ENCODE measurements around the gene CIAPIN1.
"Not testable (repeated sequence)": the region's sequence is repeated elsewhere in the genome, so short reads cannot be mapped to it uniquely, and the experiment has no call there.

Gene CIAPIN1

DNA sequence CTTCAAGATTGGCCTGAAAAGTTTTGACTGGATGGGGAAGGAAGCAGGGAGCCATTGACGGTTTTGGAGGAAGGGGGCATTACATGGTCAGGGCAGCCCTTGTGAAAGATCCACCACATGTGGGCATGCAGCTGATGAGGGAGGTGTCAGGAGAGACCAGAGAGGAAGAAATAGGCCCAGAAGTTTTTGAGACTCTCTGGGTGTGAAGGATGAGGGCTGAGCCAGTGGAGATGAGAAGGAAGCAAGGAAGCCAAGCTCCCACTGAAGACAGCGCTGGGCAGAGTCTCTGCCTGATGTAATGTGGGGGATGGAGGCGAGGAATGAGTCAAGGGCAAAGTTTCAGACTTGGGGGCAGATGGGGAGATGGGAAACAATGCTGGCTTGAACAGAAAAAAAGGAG, 42.1 kb downstream of the CIAPIN1 start:
- DNase-seq (ENCODE audit: insufficient read length, low spot score) (no peak), FAIRE-seq (no peak)
- TF ChIP-seq, protein P1, sequence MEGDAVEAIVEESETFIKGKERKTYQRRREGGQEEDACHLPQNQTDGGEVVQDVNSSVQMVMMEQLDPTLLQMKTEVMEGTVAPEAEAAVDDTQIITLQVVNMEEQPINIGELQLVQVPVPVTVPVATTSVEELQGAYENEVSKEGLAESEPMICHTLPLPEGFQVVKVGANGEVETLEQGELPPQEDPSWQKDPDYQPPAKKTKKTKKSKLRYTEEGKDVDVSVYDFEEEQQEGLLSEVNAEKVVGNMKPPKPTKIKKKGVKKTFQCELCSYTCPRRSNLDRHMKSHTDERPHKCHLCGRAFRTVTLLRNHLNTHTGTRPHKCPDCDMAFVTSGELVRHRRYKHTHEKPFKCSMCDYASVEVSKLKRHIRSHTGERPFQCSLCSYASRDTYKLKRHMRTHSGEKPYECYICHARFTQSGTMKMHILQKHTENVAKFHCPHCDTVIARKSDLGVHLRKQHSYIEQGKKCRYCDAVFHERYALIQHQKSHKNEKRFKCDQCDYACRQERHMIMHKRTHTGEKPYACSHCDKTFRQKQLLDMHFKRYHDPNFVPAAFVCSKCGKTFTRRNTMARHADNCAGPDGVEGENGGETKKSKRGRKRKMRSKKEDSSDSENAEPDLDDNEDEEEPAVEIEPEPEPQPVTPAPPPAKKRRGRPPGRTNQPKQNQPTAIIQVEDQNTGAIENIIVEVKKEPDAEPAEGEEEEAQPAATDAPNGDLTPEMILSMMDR (IDR thresholded peaks at IDR 0.05; ENCODE audit: insufficient read depth, missing control alignments) = no peak

DNA sequence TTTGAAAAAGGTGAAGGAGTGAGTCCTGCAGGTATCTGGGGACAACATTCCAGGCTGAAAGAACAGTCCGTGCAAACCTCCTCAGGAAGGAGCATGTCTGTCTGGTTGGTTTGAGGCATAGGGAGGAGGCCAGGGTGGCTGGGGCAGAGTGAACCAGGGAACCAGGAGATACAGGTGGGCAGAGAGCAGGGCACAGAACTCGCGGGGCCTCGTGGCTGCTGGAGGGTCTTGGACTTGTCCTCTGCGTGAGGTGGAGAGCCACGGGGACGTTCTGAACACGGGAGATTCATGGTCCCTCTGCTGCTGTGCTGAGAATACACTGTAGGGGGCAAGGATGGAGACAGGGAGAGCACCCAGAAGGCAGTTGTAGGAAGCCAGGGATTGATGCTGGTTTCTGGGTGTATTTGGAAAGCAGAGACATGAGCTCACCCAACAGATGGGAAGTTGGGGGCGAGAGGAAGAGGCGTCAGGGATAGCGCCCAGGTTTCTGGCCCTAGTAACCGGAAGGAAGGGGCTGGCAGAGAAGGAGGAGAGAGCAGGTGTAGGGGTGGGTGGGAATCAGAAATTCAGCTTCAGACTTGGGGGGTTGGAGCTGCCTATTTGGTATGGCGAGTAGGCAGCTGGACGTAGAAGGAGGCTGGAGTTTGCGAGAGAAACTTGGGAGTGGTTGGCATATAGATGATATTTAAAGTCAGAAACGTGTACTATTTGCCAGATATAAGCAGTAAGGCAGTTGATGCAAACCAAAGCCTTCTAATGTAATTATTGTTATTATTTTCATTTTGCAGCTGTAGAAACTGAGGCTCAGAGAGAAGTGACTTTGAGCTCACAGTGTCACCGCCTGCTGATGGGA, 43.0 kb downstream of the CIAPIN1 start, which contains the start of gene CCL17:
CCL17 (plus strand) TSS at position 803 of the 853 bp plus-strand sequence. CDS start 9,166 bp downstream, outside the sequence.
- no peak for FAIRE-seq
- DNase-seq (ENCODE audit: insufficient read length, low spot score) = no peak
- TF ChIP-seq, protein P1 (IDR thresholded peaks at IDR 0.05; ENCODE audit: insufficient read depth, missing control alignments) = no peak

DNA sequence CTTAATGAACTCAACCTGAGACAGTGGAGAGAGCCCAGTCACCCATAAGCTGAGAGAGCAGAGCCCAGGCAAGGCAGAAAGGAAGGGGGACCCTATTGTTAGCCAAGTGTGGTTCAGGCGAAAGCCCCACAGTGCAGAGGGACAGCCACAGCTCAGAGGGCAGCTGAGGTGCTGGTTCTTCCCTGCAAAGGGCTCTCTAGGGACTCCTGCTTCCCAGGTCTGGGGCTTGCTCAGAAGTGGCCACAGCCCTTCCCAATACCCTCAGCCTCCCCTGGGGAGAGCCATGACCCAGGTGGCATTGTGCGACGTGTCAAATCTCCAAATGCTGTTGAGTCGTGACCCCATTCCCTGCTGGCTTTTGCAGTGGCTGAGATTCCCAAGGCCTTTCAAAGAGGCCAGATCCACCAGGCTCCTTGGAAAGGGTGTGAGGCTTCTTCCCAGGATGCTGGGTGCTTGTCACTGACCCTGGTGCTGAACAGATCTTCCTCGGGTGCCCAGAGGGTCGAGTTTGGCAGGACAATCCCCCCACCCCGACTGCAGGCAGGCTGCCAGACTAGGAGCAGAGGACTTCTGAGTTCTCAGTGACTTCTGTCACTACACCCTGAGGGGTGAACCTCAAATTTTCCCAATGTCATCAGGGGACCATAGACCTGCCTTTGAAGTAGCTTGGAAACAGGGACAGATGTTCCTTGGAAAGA, 45.1 kb downstream of the CIAPIN1 start:
- no peak for FAIRE-seq
- DNase-seq (ENCODE audit: insufficient read length, low spot score) = no peak
- TF ChIP-seq, protein P1 (IDR thresholded peaks at IDR 0.05; ENCODE audit: insufficient read depth, missing control alignments) = no peak

DNA sequence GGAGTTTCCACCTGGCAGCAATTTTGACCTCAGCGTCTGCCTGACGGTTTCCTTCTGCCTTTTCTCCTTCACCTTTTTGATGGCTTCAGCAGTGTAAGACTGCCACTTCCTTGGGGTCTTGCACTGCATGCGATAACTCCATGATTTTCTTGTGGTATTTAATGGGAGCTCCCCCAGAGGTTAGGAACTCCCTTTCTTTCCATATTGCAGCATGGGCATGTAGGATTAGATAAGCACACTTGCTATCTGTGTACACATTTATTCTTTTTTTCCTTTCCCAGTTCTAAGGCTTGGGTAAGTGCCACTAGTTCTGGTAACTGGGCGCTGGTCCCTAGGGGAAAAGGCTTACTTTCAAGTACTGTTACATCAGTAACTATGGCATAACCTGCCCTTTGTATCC, 49.7 kb downstream of the CIAPIN1 start:
- not testable (repeated sequence) for DNase-seq (ENCODE audit: insufficient read length, low spot score); FAIRE-seq

DNA sequence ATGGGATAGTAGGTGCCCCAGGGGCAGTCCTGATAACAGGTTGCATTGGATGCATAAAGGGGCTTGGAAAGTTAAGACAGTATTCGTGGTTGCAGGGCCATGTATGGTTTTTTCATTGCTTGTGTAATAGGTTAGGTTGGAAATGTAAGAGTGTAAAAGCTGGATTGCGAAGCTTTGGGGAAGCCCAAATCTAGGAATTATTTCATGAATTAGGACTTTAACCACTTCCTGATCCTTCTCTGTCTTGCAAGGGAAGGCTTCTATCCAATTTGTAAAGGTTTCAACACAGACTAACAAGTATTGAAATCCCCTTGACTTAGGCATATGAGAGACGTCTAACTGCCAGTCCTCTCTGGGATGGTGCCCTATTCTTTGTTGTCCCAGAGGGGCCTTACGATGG, 50.4 kb downstream of the CIAPIN1 start:
- no peak for FAIRE-seq
- no peak for DNase-seq (ENCODE audit: insufficient read length, low spot score)
- TF ChIP-seq, protein P1 (IDR thresholded peaks at IDR 0.05; ENCODE audit: insufficient read depth, missing control alignments) = no peak

DNA sequence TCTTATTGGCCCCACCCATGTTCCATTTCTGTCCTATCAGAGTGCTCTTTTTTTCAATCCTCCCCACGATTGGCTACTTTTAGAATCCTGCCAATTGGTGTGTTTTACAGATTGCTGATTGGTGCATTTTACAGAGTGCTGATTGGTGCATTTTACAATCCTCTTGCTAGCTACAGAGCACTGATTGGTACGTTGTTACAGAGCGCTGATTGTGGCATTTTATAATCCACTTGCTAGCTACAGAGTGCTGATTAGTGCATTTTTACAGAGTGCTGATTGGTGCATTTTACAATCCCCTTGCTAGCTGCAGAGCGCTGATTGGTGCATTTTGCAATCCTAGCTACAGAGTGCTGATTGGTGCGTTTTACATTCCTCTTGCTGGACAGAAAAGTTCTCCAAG, 52.2 kb downstream of the CIAPIN1 start:
- DNase-seq (ENCODE audit: insufficient read length, low spot score) (no peak), FAIRE-seq (no peak)
- TF ChIP-seq, protein P1 (IDR thresholded peaks at IDR 0.05; ENCODE audit: insufficient read depth, missing control alignments) = no peak

DNA sequence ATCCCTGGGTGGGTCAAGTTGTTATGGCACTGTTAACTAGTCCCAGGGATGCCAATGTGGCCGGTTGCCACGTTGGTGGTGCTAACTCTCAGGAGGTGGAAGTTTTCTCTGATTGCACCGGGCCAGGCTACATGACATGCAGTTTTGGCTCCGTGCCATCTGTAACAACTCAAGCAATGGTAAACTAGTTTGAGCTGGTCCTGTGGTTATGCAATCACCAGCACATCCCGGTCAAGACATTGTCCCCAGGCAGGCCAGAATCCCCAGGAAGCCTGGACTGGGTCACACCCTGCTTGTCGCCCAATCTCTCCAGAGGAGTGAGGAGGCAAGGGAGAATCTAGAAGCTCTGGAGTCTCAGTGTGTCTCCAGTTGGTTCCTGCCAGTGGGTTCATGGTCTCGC, 52.7 kb downstream of the CIAPIN1 start:
- TF ChIP-seq, protein P1 (IDR thresholded peaks at IDR 0.05; ENCODE audit: insufficient read depth, missing control alignments) = no peak
- DNase-seq (ENCODE audit: insufficient read length, low spot score) (no peak), FAIRE-seq (no peak)
